ENCODE results near the gene CALR.

The CALR gene

GRCh38 chr19:12991296-12991695 lies 52.9 kb downstream of the CALR start:
- ChIA-PET CTCF (interaction anchor here (0.5 to 1.3 kb wide), 3 partner anchors 43 to 70 kb away, joined by 3 to 4 read pairs (median 3); no protein-coding TSS in a partner anchor), POLR2A (no interaction called here)
- TF ChIP-seq BCL11A (tag by site-specific recombination; IDR thresholded peaks at IDR 0.05; ENCODE audit: low read depth) (no peak), ZNF747 (tag by site-specific recombination; IDR thresholded peaks at IDR 0.05) (no peak), ZBTB49 (tag by site-specific recombination; IDR thresholded peaks at IDR 0.05; ENCODE audit: low read depth) (no peak)
- Histone ChIP-seq H3K4me1 (ENCODE audit: control insufficient read depth, insufficient read depth, low read length) (no peaks in the 10 kb centered on the region), H3K36me3 (ENCODE audit: control insufficient read depth in 2 of 2, insufficient read depth in 1 of 2, low read length in 2 of 2) (no peaks in the 10 kb centered on the region), H3K27ac (ENCODE audit: extremely low read depth, low read depth, low read length) (no peak overlapping the region), H3K4me3 (ENCODE audit: low read depth, low read length) (no peak overlapping the region), H3K9me3 (ENCODE audit: control insufficient read depth, insufficient read depth, low read depth, low read length) (no peaks in the 10 kb centered on the region)

GRCh38 chr19:12992729-12993128 lies 54.3 kb downstream of the CALR start:
- CTCF ChIA-PET = interaction anchor here (0.9 to 1.1 kb wide), 2 partner anchors 28 to 102 kb away, joined by 3 to 4 read pairs; no protein-coding TSS in a partner anchor
- Histone ChIP-seq H3K4me1 (ENCODE audit: control insufficient read depth, insufficient read depth, low read length) (no peaks in the 10 kb centered on the region), H3K9me3 (ENCODE audit: control insufficient read depth, insufficient read depth, low read depth, low read length) (no peaks in the 10 kb centered on the region), H3K4me3 (ENCODE audit: low read depth, low read length) (no peak overlapping the region), H3K36me3 (ENCODE audit: control insufficient read depth in 2 of 2, insufficient read depth in 1 of 2, low read length in 2 of 2) (no peaks in the 10 kb centered on the region), H3K27ac (ENCODE audit: extremely low read depth, low read depth, low read length) (no peak overlapping the region)
- POLR2A ChIA-PET = no interaction called here
- 0 out of 2 replicates have a peak, but pooled peaks have one; percentile 42 for TF ChIP-seq ZNF501 (tag by site-specific recombination; IDR thresholded peaks at IDR 0.05)
- no peak for TF ChIP-seq ZNF488 (tag by site-specific recombination; IDR thresholded peaks at IDR 0.05)
- TF ChIP-seq ZFP41 (tag by site-specific recombination; IDR thresholded peaks at IDR 0.05; ENCODE audit: borderline replicate concordance) = no peak
- TF ChIP-seq ZNF585B (tag by site-specific recombination; IDR thresholded peaks at IDR 0.05) = no peak
- no peak for TF ChIP-seq ZSCAN16 (tag by site-specific recombination; IDR thresholded peaks at IDR 0.05)
- no peak for TF ChIP-seq SP2 (tag by site-specific recombination; IDR thresholded peaks at IDR 0.05)
- TF ChIP-seq ZNF473 (tag by site-specific recombination; IDR thresholded peaks at IDR 0.05) = no peak
- no peak for TF ChIP-seq HIC1 (tag by site-specific recombination; IDR thresholded peaks at IDR 0.05)
- no peak for TF ChIP-seq ZEB2 (tag by site-specific recombination; IDR thresholded peaks at IDR 0.05)
- no peak for TF ChIP-seq ZNF768 (tag by site-specific recombination; IDR thresholded peaks at IDR 0.05)
- TF ChIP-seq ZNF266 (tag by site-specific recombination; IDR thresholded peaks at IDR 0.05; ENCODE audit: low read depth) = peak; percentile 54; the same call in 1 of the 2 replicates
- TF ChIP-seq ZNF398 (tag by site-specific recombination; IDR thresholded peaks at IDR 0.05) = no peak
- TF ChIP-seq ZNF830 (tag by site-specific recombination; IDR thresholded peaks at IDR 0.05; ENCODE audit: low read depth) = no peak
- no peak for TF ChIP-seq ZNF23 (tag by site-specific recombination; IDR thresholded peaks at IDR 0.05; ENCODE audit: borderline replicate concordance)
- TF ChIP-seq KLF16 (tag by site-specific recombination; IDR thresholded peaks at IDR 0.05) = no peak
- TF ChIP-seq SALL2 (tag by site-specific recombination; IDR thresholded peaks at IDR 0.05; ENCODE audit: borderline replicate concordance) = no peak
- TF ChIP-seq KLF9 (tag by site-specific recombination; IDR thresholded peaks at IDR 0.05; ENCODE audit: low read depth) = no peak
- TF ChIP-seq ZNF658 (tag by site-specific recombination; IDR thresholded peaks at IDR 0.05) = no peak
- no peak for TF ChIP-seq ZNF626 (tag by site-specific recombination; IDR thresholded peaks at IDR 0.05)
- TF ChIP-seq BCL11B (tag by site-specific recombination; IDR thresholded peaks at IDR 0.05; ENCODE audit: low read depth) = no peak
- no peak for TF ChIP-seq INSM2 (tag by site-specific recombination; IDR thresholded peaks at IDR 0.05)
- TF ChIP-seq ZNF112 (tag by site-specific recombination; IDR thresholded peaks at IDR 0.05) = no peak
